ENCODE measurements around the gene RASAL1. TPM values are rescaled to one million over a fixed set of nuclear protein-coding genes. Genes with fewer than 3 reads are reported as not detected.

Gene RASAL1
- 10 to 100 TPM in 1 of 2 donors, 1 to 10 TPM in 1; 9.0 to 10.2 TPM for total RNA-seq

- peak; percentile 68 for TF ChIP-seq CTCF (IDR thresholded peaks at IDR 0.05)
- intact Hi-C loops (cut with DNase I) = no loop called here
- DNase-seq = peak; percentile 91
- H3K27ac ChIP-seq = peak within 1 kb of the TSS; percentile 68
- no peaks in the 10 kb centered on the region for H3K36me3 ChIP-seq
- peak within 1 kb of the TSS; percentile 53 for H3K4me3 ChIP-seq
- H3K27me3 ChIP-seq = no peaks in the 10 kb centered on the region
- H3K9ac ChIP-seq (ENCODE audit: low read depth in 2 of 2, low read length in 2 of 2) = peak within 1 kb of the TSS; percentile 69 to 78
- peaks cover 7% of the 10 kb centered on the region for H3K4me1 ChIP-seq
- H3K9me3 ChIP-seq = no peaks in the 10 kb centered on the region
Measured at GRCh38 chr12:113135178-113136127, at the start of gene RASAL1. RASAL1 (minus strand) TSS chr12:113135761; CDS start chr12:113135462, 299 bp downstream.

- Histone ChIP-seq H3K27me3 (no peaks in the 10 kb centered on the region), H3K9me3 (no peaks in the 10 kb centered on the region), H3K9ac (ENCODE audit: low read depth in 2 of 2, low read length in 2 of 2) (peak overlapping the region; percentile 91 to 99), H3K4me1 (peaks cover 14% of the 10 kb centered on the region), H3K27ac (peak overlapping the region; percentile 92), H3K4me3 (peak overlapping the region; percentile 98), H3K36me3 (peaks cover 6% of the 10 kb centered on the region)
- intact Hi-C loops (cut with DNase I) = no loop called here
- no peak for TF ChIP-seq CTCF (IDR thresholded peaks at IDR 0.05)
- DNase-seq = peak; percentile 92
Measured at GRCh38 chr12:113184900-113185179, 49.3 kb upstream of the RASAL1 start.

DNA sequence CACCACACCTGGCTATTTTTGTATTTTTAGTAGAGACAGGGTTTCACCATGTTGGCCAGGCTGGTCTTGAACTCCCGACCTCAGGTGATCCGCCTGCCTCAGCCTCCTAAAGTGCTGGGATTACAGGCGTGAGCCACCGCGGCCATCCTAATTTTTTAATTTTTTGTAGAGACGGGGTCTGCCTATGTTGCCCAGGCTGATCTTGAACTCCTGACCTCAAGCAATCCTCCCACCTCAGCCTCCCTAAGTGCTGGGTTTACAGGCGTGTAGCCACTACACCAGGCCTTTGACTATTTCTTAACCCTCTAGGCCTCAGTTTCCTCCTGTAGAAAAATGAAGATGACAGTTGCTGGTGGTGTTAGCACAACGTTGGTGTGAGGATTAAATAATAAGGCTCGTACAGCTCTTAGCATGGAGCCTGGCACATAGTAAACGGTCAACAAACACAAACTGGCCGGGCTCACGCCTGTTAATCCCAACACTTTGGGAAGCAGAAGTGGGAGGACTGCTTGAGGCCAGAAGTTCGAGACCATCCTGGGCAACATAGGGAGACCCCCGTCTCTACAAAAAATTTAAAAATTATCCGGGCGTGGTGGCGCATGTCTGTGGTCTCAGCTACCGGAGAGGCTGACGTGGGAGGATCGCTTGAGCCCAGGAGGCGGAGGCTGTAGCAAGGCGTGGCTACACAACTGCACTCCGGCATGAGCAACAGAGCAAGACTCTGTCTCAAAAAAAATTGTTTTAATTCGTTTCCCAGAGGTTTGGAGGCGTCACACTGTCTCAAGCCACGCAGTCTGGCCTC is 48.7 kb upstream of the RASAL1 start:
- Histone ChIP-seq H3K9ac (ENCODE audit: low read depth in 2 of 2, low read length in 2 of 2) (peak overlapping the region; percentile 91 to 99), H3K27me3 (no peaks in the 10 kb centered on the region), H3K9me3 (no peaks in the 10 kb centered on the region), H3K36me3 (peaks cover 7% of the 10 kb centered on the region), H3K4me1 (peaks cover 14% of the 10 kb centered on the region), H3K27ac (peak overlapping the region; percentile 92), H3K4me3 (peak overlapping the region; percentile 98)
- no peak for TF ChIP-seq CTCF (IDR thresholded peaks at IDR 0.05)
- DNase-seq = no peak
- intact Hi-C loops (cut with DNase I) = no loop called here

- no peak for TF ChIP-seq CTCF (IDR thresholded peaks at IDR 0.05)
- intact Hi-C loops (cut with DNase I) = no loop called here
- no peak for DNase-seq
- Histone ChIP-seq H3K4me3 (no peak overlapping the region), H3K9me3 (no peaks in the 10 kb centered on the region), H3K27me3 (no peaks in the 10 kb centered on the region), H3K27ac (no peak overlapping the region), H3K36me3 (peaks cover 19% of the 10 kb centered on the region), H3K9ac (ENCODE audit: low read depth in 2 of 2, low read length in 2 of 2) (no peak overlapping the region), H3K4me1 (peaks cover 14% of the 10 kb centered on the region)
Measured at GRCh38 chr12:113183030-113183589, 47.5 kb upstream of the RASAL1 start.

DNA sequence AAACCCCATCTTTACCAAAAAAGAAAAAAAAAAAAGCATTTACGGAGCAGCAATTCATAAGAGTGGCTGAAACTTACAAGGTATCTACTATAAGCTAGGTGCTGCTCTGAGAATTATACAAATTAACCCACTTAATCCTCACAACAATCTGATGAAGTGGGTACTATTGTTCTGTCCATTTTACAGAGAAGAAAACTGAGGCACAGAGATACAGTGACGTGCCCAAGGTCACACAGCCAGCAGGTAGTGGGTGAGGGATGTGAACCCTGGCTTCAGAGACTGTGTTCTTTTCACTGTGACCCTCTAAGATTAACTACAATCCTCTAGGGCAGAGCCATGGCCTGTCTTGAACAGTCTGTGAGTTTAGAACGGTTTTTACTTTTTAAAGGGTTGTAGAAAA is 46.4 kb upstream of the RASAL1 start:
- DNase-seq = no peak
- no peaks in the 10 kb centered on the region for H3K27me3 ChIP-seq
- H3K9ac ChIP-seq (ENCODE audit: low read depth in 2 of 2, low read length in 2 of 2) = no peak overlapping the region
- intact Hi-C loops (cut with DNase I) = no loop called here
- peaks cover 14% of the 10 kb centered on the region for H3K4me1 ChIP-seq
- H3K9me3 ChIP-seq = no peaks in the 10 kb centered on the region
- no peak overlapping the region for H3K27ac ChIP-seq
- no peak overlapping the region for H3K4me3 ChIP-seq
- no peak for TF ChIP-seq CTCF (IDR thresholded peaks at IDR 0.05)
- peaks cover 22% of the 10 kb centered on the region for H3K36me3 ChIP-seq
